GM19397 (cell line): ENCODE measurements around the gene MMGT1.

Experiments
- ATAC-seq: cut with Tn5 transposase; IDR thresholded peaks from one replicate; pipeline ENCODE4 v1.9.1; 2021; ENCODE audit warnings: mild to moderate bottlenecking, moderate library complexity; ENCODE audit not compliant: unreplicated experiment

The MMGT1 gene

DNA sequence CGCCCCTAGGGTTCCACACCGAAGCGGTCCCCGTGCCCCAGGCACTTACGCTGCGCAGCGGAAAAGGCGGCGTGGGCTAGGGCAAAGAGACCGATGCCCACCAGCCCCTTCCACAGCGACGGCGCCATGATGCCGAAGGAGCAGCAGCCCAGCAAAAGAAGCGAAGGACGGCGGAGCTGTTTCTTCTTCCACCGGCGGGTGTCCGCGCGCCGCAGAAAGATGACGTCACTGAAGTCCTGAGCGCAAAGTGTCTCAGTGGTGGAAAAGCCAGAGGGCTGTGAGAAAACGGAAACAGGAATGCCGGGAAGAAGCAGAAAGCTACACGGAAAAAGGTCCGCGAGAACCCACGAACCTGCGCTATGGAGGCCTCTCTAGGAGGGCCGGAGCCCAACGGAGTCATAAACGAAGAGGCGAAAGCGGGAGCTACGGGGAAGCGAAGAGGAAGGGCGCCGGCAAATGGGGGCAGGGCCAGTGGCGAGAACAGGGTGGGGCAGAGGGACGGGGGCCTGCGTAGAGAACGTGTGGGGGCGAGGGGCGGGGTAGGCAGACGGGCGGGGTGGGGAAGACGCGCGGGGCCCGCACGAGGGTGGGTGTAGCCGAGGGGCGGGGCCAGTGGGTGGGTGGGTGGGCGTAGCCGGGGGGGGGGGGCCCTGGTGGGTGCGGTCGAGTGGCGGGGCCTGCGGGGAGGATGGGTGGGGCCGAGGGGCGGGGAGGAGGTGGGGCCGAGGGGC lies at the start of gene MMGT1:
Gene MMGT1, minus strand, starts transcription at position 441 of the 731 bp plus-strand sequence. Its CDS starts 313 bp downstream, at position 128.
- peak; percentile 84 for ATAC-seq

DNA sequence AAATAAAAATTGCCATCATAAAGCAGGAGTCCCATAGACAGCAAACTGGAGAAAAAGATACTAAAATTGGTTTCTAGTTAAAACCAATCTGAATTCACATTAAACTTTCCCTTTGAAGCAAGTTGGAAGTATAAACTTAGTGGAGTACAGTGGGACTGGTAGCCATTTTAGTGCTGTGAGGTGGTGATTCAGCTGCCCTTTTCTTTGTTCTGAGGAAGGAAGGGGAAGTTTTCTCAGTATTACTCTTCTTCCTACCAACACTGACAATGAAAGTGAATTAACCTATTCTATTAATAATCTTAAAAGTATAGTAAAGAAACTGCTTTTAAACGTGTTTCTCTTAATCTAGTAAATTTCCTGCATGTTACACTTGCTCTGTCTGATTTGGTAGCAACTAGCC lies 48.1 kb upstream of the MMGT1 start:
- no peak for ATAC-seq

DNA sequence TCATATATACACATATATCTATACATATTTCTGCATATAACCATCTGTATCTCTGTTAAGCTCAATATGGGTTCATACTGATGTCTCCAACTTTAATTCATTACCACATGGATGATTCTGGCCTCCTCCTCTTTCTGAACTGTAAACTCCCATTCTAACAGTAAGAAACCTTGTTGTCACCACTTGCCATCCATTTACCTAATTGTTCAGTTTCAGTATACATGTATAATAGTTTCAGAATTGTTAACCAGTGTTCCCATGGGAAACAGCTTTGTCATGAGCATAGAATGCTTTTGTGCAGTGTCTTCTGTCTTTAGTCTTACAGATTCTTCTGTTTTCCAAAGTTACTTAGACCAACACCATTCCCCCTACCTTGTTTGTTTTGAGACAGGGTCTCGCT lies 47.4 kb upstream of the MMGT1 start:
- ATAC-seq, result no peak

DNA sequence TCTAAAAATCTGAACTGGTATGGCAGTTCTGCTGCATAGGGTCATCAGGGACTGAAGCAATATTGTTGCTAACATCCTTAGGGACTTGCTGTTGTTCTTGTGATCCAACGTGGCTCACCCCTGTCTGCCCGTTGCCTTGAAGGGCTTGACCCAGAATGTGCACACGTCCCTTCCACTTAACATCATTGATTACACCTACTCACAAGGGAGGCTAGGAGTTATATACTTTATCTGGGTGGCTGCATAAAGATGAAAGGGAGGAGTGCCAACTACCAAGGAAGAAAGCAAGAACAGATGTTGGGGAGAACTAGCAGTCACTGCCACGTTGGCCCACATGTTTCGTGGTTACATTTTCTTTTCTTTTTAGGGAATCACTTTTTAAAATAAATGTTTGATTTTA lies 45.4 kb upstream of the MMGT1 start:
- ATAC-seq, result no peak

DNA sequence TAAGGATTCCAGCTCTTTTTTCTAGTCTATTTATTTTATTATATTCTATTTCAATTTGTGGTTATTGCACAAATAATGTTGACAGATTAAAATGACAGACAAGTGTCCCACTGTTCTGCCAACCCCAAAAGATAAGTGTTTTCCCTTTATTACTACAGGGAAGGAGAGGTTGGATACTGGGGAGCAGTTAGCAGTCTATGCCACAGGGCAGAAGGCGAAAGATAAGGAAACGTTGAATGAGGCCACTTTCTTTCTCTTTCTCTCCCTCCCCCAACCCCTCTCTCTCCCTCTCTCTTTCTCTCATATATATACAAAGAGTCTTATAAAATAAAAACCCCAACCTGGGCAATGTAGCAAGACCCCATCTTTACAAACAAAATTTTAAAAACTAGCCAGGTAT lies 43.1 kb upstream of the MMGT1 start:
- ATAC-seq, result no peak

DNA sequence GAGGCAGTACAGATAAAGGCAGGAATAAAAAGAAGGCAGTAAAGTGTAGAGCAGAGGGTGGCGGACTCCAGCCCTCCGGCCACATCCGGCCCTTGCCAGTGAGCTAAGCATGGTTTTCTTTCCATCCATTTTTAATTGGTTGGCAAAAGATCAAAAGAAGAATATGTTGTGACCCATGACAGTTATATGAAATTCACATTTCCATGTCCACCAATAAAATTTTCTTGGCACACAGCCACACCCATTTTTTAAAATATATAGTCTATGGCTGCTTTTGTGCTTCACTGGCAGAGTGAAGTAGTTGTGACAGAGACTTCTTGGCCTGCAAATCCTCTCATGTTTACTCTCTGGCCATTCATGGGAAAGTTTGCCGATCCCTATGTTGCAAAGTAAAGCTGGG lies 41.2 kb upstream of the MMGT1 start:
- ATAC-seq, result no peak

DNA sequence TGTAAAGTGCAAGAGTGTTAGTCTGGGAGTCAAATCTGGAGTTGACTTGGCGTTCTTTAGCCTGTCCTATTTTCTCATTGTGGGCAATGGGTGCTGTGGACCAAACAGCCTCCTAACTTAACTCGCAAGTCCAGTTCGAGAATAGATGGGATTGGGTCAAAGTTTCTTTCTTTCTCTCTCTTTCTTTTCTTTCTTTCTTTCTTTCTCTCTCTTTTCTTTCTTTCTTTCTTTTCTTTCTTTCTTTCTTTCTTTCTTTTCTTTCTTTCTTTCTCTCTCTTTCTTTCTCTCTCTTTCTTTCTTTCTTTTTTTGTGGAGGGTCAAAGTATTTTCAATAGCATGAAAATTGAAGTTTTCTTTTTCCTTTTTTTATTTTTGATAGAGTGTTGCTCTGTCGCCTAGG lies 14.5 kb upstream of the MMGT1 start:
- ATAC-seq, result no peak

DNA sequence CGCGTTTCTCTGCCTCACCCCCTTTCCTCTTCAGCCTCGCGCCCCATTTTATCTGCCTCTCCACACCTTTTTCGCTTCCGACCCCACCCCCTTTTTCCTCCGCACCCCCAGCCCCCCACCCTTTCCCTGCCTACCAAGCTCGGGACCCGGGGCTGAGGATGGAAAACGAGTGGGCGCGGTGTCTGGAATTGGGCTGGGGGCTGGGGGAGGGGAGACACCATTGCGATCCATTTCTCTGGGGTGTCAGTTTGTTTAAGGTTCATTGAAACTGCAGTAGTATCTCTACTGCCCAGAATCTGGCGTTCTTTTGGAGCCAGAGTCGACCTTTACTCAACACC lies 12.2 kb upstream of the MMGT1 start:
- ATAC-seq, result no peak

DNA sequence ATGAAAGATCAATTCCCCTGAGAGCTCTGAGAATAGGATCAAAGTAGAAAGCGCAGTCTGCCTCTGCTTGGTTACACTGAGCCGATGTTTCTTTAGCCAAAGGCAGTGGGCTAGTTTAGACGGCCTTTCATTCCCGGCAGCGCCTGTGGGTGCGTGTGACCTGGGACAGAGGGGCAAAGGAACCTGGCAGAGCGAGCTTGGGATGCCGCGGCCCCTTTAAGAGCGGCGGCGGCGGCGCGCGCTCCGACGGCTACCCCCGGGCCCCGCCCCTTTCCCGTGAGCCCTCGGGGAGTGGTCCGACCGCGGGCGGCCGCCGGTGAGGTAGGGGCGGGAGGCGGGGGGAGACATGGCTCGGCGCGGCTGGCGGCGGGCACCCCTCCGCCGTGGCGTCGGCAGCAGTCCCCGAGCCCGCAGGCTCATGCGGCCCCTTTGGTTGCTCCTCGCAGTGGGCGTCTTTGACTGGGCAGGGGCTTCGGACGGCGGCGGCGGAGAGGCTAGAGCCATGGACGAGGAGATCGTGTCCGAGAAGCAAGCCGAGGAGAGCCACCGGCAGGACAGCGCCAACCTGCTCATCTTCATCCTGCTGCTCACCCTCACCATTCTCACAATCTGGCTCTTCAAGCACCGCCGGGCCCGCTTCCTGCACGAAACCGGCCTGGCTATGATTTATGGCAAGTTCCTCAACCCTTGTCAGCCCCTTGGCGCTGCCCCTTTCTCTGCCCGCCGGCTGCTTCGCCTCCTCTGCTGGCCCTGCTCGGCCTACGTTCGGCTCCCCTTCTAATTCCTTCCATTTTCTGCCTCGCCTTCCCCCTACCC lies 11.6 kb upstream of the MMGT1 start, which contains the start of gene SLC9A6:
Gene SLC9A6, plus strand, starts transcription at position 279 of the 816 bp plus-strand sequence. Its CDS starts 224 bp downstream, at position 503.
- peak; percentile 94 for ATAC-seq

DNA sequence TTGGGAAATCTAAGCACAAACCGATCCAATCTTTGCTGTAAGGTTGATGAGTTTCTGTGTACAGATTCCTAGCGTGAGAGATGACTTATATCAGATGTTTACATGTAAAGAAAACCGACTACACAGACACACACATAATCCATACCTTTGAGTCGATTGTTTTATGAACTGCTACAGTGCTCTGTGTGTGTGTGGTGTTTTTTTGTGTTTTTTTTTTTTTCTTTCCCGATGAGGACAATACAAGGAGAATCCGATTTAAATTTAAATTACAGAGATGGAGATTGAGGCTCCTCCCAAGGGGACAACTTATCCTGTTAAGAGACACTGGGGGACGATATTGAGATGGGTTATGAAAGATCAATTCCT lies 11.0 kb upstream of the MMGT1 start:
- ATAC-seq, result peak; percentile 17

DNA sequence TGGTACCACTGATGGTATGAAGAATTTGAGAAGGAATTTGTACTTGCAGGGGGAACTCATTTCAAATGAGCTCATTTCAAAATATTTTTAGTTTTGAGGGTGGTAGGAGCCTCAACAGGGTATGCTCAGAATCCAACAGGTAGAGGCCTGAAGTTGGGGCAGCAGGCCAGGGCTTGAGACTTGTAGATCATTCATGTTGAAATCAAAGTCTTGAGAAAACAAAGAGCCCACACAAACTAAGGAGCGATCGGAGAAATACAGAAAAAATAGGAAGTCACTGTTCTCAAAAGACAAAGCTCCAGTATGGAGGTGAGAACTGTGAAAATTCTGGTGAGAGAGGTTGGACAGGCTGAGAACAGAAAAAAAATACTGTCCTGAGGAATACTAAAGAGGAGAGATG lies 10.5 kb upstream of the MMGT1 start:
- no peak for ATAC-seq

DNA sequence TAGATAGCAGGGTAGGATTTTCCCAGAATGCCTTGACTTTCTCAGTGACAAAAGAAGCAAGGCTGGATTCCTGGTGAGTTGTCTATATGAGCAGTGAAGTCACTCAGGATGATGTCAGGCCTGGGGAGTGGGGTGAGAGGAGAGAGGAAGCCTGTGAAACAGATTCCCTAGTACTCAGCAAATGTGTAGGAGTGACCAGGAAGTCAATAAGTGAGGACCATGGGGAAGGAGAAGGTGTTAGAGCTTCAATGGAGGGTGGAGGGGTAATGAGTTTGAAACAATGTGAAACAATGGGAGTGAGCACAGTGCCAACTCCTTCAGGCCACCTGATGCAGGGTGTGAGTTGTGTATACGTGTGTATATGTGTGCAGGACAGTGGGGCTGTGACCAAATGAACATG lies 9.1 kb upstream of the MMGT1 start:
- no peak for ATAC-seq

DNA sequence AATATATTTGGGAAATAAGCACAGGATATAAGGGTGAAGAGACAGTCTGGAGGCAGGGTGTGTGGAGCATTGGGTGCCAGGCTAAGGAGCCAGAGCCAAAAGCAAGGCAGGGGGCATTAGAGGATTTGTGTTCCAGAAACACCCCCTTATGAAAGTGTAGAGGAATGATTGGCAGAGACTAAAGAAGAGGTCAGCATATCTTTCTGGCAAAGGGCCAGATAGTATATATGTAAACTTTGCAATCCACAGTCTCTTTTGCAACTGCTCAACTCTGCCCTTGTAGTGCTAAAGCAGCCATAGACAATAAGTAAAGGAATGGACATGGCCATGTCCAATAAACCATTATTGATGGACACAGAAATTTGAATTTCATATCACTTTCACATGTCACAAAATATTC lies 7.9 kb upstream of the MMGT1 start:
- ATAC-seq, result no peak

DNA sequence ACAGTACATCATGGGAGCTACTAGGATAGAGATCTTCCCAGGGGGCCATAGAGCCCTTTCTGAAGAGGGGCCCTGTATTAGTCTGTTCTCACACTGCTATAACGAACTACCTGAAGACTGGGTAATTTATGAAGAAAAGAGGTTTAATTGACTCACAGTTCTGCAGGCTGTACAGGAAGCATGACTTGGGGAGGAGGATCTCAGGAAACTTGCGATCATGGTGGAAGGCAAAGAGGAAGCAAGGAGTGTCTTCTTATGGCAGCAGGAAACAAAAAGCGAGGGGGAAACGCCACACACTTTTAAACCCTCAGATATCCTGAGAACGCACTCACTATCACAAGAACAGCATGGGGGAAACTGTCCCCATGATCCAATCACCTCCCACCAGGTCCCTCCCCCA lies 7.2 kb upstream of the MMGT1 start:
- ATAC-seq, result no peak

DNA sequence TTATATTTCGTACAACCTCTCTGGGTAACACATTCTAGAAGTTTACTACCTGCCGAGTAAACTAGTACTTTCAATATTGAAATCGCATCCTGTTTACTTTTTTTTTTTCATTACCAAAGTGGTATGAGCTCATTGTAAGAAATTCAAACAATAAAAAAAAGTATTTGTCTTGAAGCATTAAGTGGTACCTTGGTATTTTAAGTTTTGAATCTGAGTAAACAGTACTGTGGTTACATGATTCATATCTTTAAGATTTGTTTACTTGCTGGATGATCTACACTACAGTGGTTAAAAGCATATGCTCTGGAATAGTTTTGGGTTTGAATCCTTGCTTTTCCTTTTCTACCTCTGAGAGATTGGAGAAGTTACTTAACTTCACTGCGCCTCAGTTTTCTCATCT lies 3.8 kb upstream of the MMGT1 start:
- ATAC-seq, result no peak

DNA sequence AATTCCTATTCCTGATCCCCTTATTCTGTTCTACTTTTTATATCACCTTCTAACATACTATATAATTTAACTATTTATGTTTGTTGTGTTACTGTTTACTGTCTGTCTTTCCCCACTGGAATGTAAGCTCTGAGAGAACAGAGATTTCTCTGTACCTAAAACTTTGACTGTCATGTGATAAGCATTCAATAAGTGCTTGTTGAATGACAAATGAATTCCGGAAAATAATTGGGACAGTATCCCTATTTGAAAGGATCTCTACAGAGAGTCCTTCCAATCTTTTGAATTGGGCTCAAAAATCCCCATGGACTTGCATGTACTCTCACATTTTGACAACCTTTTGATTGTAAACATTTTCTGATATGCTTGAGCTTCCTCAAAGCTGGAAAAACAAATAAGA lies 1.6 kb upstream of the MMGT1 start:
- no peak for ATAC-seq

DNA sequence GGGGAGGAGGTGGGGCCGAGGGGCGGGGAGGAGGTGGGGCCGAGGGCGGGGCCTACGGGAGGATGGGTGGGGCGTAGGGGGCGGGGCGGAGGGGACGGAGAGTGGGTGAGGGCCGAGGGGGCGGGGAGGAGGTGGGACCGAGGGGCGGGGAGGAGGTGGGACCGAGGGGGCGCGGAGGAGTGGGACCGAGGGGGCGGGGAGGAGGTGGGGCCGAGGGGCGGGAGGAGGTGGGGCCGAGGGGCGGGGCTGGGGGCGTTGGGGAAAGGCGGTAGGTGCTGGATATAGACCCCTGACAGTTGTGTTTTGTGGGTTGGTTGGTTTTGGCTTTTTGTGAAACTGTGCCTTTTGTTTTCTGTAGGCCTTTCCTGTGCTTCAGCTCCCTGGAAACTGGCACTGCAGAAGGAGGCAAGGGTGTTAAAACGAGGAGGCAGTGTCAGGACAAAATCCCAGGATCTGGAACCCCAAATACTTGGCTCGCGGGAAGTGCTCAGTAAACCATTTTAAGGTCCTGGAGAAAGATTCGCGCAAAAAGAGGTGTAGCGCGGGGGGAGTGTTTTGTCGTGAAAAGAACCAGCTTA lies 580 bp upstream of the MMGT1 start:
- no peak for ATAC-seq

DNA sequence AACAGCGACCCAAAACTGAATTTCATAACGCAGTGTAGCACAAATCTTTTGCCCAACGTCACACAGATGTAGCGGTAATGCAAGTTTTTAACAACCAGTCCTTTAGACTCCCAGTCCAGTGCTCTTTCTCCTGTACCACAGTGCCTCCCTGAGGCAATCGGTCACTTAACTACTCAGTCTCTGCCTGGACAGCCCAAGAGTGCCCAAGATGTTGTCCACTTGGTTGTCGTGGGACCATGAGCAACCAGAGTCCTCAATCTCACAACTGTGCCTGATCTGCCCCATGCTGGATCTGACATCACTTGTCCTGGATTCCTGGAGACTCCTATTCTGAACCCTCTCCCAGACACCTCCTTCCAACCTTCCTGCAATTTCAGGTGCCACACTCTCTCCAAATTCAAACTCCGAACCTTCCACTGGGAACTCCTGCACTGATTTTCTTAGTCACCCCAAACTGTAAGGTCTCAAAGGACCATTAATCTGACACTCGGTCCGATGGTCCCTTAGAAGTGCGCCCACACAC lies 702 bp downstream of the MMGT1 start:
- no peak for ATAC-seq

DNA sequence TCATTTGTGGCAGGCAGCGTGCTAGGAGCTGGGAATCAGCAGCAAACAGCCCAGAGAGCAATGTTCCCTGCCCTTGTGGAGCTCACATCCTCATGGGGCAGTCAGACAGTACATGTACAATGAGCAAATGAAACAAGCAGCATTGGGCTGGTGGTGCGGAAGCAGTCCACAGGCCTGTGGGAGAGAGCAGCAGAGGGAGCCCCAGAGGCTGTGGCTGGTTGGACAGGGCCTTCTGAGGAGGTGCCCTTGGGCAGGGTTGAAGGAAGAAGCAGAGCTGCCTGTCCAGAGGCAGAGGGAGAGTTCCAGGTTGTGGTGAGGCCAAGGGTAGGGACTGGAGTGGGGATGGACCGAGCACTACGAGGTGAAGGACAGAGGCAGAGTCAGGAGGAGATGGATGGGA lies 22.5 kb downstream of the MMGT1 start:
- ATAC-seq, result no peak

DNA sequence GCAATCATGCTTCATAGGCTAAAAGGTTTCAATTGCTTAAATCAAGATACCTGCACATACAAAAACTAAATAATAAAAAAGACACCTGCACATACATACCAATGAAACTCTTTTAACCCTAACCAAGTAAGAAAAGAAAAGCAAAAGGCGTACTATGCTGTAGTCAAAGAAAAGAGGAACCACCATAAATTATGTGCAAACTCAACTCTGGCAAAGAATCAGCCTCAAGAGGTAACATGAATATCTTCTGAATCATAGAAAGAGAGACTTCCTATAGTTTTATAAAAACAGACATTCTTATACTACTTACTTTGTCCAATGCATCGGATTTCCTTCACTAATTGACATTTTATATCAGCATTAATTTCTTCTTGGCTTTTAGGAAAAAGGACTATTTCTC lies 29.3 kb downstream of the MMGT1 start:
- no peak for ATAC-seq

DNA sequence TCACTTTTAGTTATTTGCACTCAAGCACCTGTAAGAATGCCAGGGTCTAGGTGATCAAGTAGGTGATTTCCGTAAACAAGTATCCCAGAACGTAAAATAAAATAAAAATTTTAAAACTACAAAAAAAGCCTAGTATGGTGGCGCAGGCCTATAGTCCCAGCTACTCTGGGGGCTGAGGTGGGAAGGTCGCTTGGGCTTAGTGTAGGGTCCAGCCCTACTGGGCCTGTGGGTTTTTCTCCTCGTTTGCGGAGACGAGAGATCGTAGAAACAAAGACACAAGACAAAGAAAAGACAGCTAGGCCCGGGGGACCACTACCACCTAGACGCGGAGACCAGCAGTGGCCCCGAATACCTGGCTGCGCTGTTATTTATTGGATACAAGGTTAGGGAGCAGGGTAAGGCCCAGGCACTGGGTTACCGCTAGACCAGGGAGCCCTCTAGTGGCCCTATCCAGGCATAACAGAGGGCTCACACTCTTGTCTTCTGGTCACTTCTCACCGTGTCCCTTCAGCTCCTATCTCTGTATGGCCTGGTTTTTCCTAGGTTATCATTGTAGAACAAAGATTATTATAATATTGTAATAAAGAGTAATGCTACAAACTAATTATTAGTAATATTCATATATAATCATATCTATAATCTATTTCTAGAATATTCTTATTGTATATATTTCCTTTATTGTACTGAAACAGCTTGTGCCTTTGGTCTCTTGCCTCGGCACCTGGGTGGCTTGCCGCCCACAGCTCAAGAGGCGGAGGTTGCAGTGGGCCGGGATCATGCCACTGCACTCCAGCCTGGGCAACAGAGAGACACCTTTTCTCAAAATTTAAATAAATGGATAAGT lies 41.9 kb downstream of the MMGT1 start:
- ATAC-seq, result no peak
